NCI-H146 treated with DMSO at 0.1 percent for 48 hours (cell line): ENCODE results near the gene EPHB4.

Experiments used
- DNase-seq: peaks from one replicate; lab custom pipeline; 2025; ENCODE audit not compliant: unreplicated experiment; lab: John Stamatoyannopoulos, UW

EPHB4 gene

DNA sequence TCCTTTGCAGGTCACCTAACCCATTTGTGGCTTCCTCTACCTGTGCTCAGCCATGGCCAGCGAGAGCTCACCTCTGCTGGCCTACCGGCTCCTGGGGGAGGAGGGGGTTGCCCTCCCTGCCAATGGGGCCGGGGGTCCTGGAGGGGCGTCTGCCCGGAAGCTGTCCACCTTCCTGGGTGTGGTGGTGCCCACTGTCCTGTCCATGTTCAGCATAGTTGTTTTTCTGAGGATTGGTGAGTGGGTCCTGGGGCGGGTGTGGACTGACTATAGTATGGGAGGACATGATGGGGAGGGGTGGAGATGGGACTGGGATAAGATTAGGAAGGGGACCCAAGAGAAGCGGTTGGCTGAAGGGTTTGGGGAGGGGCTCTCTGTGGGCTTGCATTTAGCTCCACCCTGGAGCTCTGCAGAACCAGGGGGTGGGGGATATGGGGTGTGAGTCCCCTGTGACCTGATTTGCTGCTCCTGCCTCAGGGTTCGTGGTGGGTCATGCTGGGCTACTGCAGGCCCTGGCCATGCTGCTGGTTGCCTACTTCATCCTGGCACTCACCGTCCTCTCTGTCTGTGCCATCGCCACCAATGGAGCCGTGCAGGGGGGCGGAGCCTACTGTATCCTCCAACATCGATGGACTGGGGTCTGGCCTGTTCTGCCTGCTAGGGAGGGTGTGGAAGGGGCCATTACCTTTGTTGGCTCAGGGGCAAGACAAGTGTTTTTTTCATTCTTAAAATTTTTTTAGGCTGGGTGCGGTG is 27.0 kb upstream of the EPHB4 start:
- DNase-seq, result no peak

DNA sequence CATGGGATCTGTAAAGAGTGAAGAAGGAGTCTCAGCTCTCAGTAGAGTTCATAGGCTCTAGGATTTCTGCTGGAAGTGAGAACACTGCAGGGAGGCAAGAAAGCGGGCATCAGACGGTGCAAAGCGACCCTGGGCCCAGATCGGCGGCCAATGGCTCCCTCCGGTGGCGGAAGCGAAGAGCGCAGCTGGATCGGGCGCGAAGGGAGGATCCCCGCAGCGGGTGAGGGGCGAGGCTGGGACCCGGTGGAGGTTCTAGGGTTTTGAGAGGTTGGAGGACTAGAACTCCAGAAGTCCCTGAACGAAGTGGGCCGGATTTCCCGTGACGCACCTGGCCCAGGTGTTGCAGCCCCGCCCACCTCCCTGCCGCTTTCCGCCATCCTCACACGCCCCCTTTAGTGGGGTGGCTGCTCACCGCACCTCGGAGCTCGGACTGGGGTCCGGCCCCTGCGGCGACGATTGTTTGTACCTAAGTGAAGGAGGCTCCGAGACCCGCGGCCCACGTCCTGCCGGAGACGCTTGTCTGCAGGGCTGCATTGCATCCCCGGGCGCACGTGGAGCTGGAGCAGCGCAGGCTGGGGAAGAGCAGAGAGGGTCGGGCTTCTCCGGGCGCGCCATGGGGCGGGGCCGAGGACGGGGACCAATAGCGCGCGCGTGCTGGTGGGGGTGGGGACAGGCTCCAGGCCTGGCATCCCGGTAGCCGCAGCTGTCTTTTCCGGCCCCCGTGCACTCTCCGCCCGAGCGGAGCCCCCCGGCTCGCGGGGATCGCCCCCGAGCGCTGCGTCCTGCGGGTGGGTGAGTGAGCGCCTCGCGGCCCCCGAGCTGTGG is 24.9 kb upstream of the EPHB4 start, which contains the start of gene SLC12A9:
Gene SLC12A9, plus strand, starts transcription at position 666 of the 825 bp plus-strand sequence. CDS start 1,485 bp downstream, outside the sequence.
- DNase-seq, result peak; percentile 77

DNA sequence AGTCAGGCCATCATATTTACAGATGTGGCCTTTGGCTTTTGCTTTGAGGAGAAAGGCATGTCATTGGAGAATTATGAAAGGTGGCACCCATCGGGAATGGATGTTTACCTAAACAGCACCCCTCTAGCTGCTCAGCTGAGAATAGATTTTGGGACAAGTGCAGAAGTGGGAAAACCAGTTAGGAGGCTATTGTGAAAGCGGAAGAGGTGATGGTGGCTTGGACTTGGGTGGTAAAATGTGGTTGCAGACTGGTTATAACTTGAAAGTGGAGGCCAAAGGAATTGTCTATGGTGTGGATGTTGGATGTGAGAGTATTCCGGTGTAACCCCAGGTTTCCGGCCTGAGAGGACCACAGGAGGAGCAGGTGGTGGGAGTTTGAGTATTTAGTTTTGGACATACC is 20.0 kb upstream of the EPHB4 start:
- DNase-seq, result no peak

DNA sequence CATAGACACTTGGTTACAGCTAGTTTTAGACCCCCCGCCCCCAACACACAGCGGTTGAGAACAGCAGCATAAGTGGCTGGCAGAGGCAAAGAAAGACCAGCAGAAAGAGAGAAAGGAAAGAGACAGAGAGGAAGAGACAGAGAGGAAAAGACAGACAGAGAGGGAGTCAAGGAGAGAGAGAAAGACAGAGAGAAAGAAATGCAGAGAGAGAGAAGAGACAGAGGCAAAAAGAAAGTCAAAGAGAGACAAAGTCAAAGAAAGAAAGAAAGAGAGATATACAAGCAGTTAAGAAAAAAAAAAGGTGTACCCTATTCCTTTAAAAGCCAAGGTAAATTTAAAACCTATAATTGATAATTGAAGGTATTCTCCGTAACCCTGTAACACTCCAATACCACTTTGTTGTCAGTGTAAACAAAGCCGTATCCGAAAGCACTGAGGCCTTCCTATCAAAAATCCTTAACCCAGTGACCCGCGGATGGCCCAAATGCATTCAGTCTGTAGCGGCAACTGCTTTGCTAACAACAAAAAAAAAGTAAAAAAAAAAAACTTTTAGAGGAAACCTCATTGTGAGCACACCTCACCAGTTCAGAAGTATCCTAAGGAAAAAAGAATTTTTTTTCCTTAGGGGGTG is 13.3 kb upstream of the EPHB4 start:
- DNase-seq, result no peak

DNA sequence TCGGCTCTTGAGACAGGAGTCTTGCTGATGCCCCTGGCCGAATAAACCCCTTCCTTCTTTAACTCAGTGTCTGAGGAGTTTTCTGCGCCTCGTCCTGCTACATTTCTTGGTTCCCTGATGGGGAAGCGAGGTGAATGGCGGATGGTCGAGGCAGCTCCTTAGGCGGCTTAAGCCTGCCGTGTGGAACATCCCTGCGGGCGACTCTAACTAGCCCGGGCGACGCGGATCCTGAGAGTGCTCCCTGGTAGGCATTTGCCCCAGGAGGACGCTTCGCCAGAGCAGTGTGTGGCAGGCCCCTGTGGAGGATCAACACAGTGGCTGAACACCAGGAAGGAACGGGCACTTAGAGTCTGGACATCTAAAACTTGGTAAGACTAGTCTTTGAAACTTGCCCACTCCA is 12.0 kb upstream of the EPHB4 start:
- DNase-seq, result no peak

DNA sequence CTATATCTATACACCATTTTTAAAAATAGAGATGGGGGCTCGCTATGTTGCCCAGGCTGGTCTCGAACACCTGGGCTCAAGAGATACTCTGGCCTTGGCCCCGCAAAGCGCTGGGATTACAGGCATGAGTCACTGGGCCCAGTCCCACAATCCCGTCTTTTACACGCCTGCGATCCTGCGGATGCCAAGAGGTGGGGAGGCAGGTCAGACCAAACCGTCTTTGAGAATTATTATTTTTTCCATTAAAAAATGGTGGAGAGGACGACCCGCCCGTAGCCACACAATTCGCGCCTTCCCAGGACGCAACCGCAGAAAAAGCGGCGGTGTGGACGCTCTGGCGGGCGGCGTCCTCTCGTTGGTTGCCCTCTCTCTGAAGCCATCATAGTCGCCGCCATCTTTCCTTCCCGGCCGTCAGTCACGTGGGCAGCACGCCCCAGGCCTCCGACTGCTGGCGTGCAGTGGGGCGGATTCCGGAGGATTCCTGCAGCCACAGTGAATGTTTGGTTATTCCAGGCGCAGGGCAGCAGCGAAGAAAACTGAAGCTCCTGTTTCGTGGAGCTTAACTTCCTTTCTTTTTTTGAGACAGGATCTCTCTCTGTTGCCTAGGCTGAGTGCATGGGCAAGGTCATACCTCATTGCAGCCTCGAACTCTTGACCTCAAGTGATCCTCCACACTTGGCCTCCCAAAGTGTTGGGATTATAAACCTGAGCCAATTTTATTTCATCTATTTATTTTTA is 9.9 kb upstream of the EPHB4 start:
- DNase-seq, result peak; percentile 86

DNA sequence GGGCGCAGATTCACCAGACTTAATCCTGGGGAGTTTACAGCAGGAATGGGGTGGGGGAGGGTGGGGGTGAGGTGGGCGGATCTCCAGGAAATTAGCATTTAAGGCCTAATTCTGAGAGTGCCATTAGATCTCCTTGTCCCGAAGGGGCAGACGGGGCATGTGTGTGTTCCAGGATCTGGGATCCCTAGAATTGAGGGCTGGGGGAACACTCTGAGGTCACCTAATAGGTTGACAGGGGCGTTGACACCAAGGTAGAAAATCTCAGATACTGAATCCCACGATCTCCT is 9.4 kb upstream of the EPHB4 start:
- DNase-seq, result no peak

DNA sequence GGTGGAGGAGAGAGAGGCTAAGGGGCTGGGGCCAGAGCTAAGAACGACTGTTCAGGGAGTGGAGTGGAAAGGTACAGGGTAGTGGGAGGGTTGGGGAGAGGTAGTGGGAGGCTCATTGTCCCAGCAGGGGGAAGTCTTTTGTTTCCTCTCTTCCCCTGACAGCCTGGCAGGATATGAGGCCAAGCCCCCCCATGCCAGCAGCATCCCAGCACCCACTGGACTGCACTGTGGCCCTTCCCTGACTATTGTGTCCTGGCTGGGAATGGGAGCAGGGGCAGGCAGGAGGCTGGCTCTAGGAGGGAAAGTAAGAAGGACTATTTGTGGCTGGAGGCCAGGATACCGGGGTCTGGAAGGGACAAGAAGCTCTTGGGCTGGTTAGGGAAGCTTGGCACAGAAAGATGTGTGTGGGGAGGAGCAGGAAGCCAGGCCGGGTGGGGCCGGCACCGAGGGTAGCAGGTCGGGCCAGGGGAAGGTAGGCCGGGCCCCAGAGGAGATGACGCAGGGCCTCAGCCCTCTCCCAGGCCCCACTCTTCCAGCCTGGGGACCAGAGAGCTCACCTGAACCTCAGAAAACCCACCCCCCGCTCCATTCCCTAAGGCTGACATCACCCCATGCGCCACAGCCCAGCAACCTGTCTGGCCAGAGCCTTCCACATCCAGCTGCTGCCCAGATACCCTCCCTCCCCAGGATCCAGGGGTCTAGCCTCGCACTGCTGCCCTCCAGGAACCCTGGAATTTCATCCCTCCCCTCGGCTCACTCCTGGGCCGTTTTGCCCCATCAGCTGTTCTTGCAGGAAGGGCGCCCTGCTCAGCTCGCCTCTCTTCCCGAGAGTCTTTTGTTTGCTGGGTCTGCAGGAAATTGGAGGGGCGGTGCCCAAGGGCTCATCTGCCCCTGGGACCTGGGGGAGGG is 8.8 kb upstream of the EPHB4 start:
- peak; percentile 65 for DNase-seq

DNA sequence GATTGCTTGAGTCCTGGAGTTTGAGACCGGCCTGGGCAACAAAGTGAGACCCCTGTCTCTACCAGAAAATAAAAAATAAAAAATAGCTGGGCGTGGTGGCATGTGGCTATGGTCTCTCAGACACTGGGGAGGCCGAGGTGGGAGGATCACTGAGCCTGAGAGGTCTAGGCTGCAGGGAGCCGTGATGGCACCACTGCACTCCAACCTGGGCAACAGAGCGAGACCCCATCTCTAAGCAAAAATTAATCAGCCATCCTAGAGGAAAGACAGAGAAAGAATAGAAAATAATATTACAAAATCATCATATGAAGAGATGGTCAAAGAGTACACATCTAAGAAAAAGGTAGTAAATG is 4.9 kb upstream of the EPHB4 start:
- DNase-seq, result no peak

DNA sequence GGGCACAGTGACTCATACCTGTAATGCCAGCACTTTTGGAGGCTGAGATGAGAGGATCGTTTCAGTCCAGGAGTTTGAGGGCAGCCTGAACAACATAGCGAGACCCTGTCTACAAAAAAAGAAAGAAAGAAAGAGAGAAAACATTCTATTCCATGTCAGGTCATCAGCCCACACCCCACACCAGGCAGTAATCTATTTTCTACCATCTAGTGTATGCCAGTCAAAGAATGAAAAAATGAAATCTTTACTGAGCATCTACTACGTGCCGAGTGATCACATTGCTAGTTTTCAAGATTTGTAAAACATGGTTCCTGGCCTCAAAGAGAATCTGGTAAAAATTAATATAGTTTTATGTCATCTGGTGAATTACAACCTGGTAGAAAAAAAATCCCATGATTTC is 3.1 kb upstream of the EPHB4 start:
- DNase-seq, result no peak

DNA sequence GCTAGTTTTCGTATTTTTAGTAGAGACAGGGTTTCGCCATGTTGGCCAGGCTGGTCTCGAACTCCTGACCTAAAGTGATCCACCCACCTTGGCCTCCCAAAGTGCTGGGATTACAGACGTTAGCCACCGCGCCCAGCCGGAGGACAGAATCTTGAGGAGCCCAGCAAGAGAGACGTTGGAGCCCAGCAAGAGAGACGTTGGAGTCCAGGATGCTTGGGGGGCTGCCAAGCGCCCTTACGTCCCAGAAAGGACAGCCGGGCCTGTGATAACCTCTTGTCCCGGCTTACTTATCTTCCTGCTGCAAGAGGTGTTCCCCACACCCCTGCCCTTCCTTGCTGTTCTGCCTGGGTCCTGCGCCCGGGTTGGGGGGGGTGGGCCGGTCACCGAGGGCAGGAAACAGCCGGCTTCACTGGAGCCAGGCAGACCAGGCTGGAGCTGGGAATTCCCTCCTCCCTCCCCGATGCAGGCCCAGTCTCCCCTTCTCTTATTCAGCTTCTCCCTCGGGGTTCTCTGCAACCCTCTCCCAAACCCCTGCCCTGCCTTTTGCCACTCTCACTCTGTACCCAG is 1.9 kb upstream of the EPHB4 start:
- DNase-seq, result no peak

DNA sequence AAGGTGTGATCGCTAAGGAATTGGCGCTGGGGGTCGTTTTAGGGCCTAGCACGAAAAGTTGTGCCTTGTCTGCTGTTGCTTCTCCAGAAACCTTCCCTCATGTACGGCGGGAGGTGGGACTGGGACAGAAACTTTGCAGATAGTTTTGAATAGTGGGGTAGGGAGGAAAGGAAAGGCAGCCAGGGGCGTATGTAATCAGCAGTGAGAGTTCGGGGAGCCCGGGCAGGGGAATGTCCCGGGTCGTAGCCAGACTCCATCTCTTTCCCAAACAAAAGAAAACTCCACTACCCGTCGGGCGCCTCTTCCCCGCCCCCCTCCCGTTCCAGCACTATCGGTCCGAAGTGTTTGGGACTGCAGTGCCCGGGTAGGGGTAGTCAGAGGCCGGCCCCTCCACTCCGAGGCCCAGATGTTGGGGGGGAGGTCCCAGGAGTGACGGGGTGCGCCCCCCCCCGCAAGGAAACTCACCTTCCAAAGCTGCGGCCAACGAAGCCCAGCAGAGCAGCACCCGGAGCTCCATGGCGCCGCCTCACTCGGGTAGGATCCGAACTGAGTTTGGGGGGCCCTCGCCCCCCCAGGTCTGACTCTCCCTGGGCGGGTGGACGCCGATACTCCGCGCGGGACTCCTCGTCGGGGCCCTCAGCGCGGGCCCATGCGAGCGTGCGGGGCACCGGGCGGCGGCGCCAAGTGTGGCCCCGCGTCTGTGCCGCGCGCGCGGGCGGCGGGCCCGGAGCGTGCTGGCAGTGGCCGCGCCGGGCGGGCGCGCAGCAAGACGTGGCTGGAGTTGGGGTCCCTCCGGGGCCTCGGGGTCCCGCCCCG is 601 bp downstream of the EPHB4 start:
- no peak for DNase-seq

DNA sequence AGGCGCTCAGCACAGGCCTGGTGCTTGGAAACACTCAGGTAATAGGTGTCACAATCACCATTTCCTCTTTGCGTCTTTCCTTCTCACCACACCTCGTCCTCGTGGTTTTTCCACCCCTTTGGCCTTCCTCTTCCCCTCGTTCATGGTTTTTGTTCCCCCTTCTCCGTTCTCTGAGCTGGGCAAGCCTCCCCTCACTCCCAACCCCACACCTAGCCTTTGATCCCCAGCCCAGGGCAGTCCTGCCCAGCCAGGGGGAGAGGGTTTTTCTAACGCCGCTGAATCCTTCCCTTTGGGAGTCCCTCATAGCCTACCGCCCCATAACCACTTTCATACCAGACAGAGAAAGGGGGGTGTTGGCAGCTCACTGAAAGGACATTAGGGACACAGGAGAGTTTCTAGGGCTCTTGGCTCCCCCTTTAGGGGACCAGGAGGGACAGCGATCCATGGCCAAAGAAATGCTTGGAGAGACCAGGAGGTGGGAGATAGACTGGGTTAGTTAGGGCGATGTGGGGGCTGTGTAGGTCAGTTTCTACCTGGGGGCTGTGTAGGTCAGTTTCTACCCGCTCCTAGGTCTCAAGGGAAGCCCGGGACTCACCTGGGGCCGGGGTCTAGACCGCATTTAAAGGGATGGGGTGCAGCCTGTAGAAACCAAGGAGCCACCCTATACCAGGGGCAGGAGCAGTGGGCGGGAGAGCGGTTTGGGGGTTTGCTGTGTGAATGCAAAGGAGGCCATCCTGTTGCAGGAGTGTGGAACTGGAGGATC is 1.4 kb downstream of the EPHB4 start:
- no peak for DNase-seq

DNA sequence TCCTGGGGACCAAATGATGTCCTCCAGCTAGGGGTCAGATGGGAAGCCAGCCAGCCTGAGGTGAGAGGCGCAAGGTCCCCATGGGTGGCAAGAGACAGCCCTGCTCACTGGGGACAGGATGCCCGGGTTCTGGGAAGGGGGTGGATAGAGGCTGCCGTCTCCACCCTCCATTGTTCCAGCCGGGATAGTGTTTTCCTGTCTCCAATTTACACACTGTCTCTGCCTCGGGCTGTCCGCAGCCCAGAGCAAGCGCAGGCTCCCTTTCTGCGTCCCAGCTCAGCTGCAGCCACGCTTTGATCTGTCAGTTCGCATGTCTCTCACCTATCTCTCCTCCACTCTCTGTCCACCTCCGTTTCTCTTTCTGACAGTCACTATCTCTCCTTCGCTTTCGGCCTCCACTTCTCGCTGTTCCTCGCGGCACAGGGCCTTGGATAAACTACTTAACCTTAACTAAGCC is 2.1 kb downstream of the EPHB4 start:
- no peak for DNase-seq

DNA sequence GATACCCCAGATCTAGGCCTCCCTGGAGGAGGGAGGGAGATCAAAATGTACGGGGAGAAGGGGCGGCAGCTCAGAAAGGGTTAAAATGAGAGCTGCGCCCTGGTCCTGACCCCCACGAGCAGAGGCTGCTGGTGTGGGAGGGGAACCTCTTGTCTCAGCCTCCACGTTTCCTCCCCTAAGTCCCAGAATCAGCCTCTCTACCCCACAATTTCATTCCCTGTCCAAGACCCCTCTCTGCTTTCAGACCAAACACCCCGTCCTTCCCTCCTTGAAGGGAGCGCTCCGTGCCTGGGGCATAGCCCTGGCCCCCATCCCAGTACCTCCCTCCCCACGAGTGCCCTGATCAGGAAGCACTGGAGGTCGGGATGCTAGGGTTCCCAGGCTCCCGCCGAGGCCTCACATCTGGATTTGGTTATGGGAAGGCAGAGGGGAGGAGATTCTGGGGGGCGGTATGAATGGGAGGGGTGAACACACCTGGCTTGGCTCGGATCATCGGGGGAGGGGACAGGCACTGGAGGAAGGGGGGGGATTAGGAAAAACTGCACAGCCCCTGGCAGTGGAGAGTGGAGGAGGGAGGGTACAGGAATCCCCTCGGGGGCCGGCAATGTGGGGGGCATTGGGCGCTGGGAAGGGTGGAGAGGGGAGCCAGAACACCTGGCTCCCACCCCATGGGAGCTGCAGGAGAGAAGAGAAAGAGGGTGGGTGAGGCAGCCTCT is 2.7 kb downstream of the EPHB4 start:
- no peak for DNase-seq

DNA sequence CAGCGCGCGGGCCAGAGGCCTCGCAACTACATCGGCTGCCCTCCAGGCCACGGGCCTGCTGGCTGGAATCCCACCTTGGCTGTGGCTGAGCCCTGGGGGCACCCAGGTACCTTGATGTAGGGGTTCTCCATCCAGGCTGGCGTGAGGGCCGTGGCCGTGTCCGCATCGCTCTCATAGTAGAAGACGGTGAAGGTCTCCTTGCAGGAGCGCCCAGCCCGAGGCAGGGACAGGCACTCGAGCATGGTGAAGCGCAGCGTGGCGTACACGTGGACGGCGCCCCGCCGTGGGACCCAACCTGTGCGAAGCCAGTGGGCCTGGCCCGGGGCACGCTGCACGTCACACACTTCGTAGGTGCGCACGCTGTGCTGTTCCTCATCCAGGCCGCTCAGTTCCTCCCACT is 3.8 kb downstream of the EPHB4 start:
- no peak for DNase-seq

DNA sequence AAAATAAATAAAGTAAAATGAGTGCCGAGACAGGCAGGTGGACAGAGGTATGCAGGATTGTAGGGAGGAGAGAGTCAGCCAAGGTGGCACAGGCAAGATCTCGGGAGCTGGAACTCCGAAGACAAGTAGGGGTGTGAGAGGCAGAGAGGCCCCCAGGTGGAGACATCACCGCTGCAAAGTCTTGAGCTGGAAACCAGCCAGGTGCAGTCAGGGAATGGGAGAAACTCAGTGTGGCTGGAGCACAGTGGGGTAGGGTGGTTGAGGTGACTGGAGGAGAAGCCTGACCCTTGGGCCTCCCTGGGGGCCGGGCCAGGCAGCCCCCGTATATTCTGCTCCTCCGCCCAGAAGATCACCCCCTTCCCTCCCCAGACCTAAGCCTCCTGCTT is 4.2 kb downstream of the EPHB4 start:
- no peak for DNase-seq
